Ascending aorta (tissue), 2 donors: ENCODE results near the gene DLG1. TPM values are rescaled to one million over a fixed set of nuclear protein-coding genes. Genes with fewer than 3 reads are reported as not detected.
"Not testable (repeated sequence)": the region's sequence is repeated elsewhere in the genome, so short reads cannot be mapped to it uniquely, and the experiment has no call there.

Experiments used
- DNase-seq, 2 donors: peaks; one replicate each; pipeline ENCODE4 v3.0.0-alpha.2; 2019; ENCODE audit warnings: low spot score in 2 of 2
- H3K27ac ChIP-seq, 2 donors: fragments of 200-600 bp; sonication (generic); one replicate each; pipeline ENCODE4 v1.5.1; 2016 to 2017; ENCODE audit warnings: mild to moderate bottlenecking in 1 of 2
- H3K27me3 ChIP-seq: fragments of 200-600 bp; sonication (generic); one replicate; pipeline ENCODE4 v1.5.1; 2017
- H3K36me3 ChIP-seq, 2 donors: fragments of 200-600 bp; sonication (generic); one replicate each; pipeline ENCODE4 v1.5.1; 2016
- H3K4me1 ChIP-seq, 2 donors: fragments of 200-600 bp; sonication (generic); one replicate each; pipeline ENCODE4 v1.5.1; 2016 to 2017; ENCODE audit warnings: mild to moderate bottlenecking in 1 of 2
- H3K4me3 ChIP-seq, 2 donors: fragments of 200-600 bp; sonication (generic); one replicate each; pipeline ENCODE4 v1.5.1; 2016 to 2017; ENCODE audit warnings: mild to moderate bottlenecking in 1 of 2
- H3K9me3 ChIP-seq, 2 donors: fragments of 200-600 bp; sonication (generic); one replicate each; pipeline ENCODE4 v1.5.1; 2016
- CTCF ChIP-seq, 3 experiments: fragments of 200-600 bp in 2 of 3; fragments of 450-650 bp in 1 of 3; sonication (generic) in 2 of 3; IDR thresholded peaks; one replicate each; pipeline ENCODE4 v1.5.1; 2016 to 2019; ENCODE audit warnings: antibody characterized with exemption in 3 of 3, mild to moderate bottlenecking in 1 of 3, moderate library complexity in 1 of 3
- intact Hi-C: fragments of 100-400 bp; cut with DNase I; formaldehyde crosslinking; loops from one replicate; pipeline ENCODE4 v1.15.1; 2023
- total RNA-seq: library from RNA; depleted of rRNA; stranded (reverse); fragments of >200 nt; gene quantifications from one replicate; pipeline ENCODE4 v1.1.0, GENCODE V29; 2016

DLG1 gene
- total RNA-seq, 1 donor from 2014 or later = 31.0 TPM

GRCh38 chr3:197212290-197212689, 86.1 kb downstream of the DLG1 start:
- H3K9me3 ChIP-seq = no peaks in the 10 kb centered on the region
- no peaks in the 10 kb centered on the region for H3K36me3 ChIP-seq
- no peak overlapping the region for H3K4me3 ChIP-seq
- peaks cover 3 to 15% of the 10 kb centered on the region in 2 donors for H3K4me1 ChIP-seq
- H3K27ac ChIP-seq = no peak overlapping the region
- no peak for TF ChIP-seq CTCF (IDR thresholded peaks at IDR 0.05)
- H3K27me3 ChIP-seq = no peaks in the 10 kb centered on the region
- intact Hi-C loops = no loop called here
- DNase-seq = no peak

- DNase-seq, H3K27me3 ChIP-seq, H3K9me3 ChIP-seq, H3K4me3 ChIP-seq, H3K36me3 ChIP-seq, H3K27ac ChIP-seq, intact Hi-C loops: not testable (repeated sequence)
- H3K4me1 ChIP-seq = peaks cover 3 to 13% of the 10 kb centered on the region in 2 donors
Measured at GRCh38 chr3:197211698-197212097, 86.7 kb downstream of the DLG1 start.

GRCh38 chr3:197209366-197210260, 88.8 kb downstream of the DLG1 start:
- DNase-seq = no peak
- Histone ChIP-seq H3K9me3 (no peaks in the 10 kb centered on the region), H3K36me3 (no peaks in the 10 kb centered on the region), H3K27ac (no peak overlapping the region), H3K4me3 (no peak overlapping the region), H3K4me1 (peaks cover 0 to 2% of the 10 kb centered on the region in 2 donors), H3K27me3 (no peaks in the 10 kb centered on the region)
- intact Hi-C loops = no loop called here
- TF ChIP-seq CTCF (IDR thresholded peaks at IDR 0.05) = no peak

- H3K27ac ChIP-seq = no peak overlapping the region
- no peak for DNase-seq
- TF ChIP-seq CTCF (IDR thresholded peaks at IDR 0.05) = no peak
- intact Hi-C loops = no loop called here
- H3K27me3 ChIP-seq = no peaks in the 10 kb centered on the region
- H3K4me1 ChIP-seq = peaks cover 0 to 6% of the 10 kb centered on the region in 2 donors
- no peaks in the 10 kb centered on the region for H3K9me3 ChIP-seq
- H3K4me3 ChIP-seq = no peak overlapping the region
- no peaks in the 10 kb centered on the region for H3K36me3 ChIP-seq
Measured at GRCh38 chr3:197206913-197207312, 91.5 kb downstream of the DLG1 start.

GRCh38 chr3:197205675-197206074, 92.7 kb downstream of the DLG1 start:
- DNase-seq = no peak
- Histone ChIP-seq H3K27ac (no peak overlapping the region), H3K27me3 (no peaks in the 10 kb centered on the region), H3K36me3 (no peaks in the 10 kb centered on the region), H3K4me1 (peaks cover 0 to 6% of the 10 kb centered on the region in 2 donors), H3K9me3 (no peaks in the 10 kb centered on the region), H3K4me3 (no peak overlapping the region)
- no peak for TF ChIP-seq CTCF (IDR thresholded peaks at IDR 0.05)
- intact Hi-C loops = no loop called here

GRCh38 chr3:197205265-197205664, 93.1 kb downstream of the DLG1 start:
- DNase-seq = no peak
- Histone ChIP-seq H3K27ac (no peak overlapping the region), H3K36me3 (no peaks in the 10 kb centered on the region), H3K4me3 (no peak overlapping the region), H3K4me1 (peaks cover 0 to 6% of the 10 kb centered on the region in 2 donors), H3K27me3 (no peaks in the 10 kb centered on the region), H3K9me3 (no peaks in the 10 kb centered on the region)
- TF ChIP-seq CTCF (IDR thresholded peaks at IDR 0.05) = no peak
- intact Hi-C loops = no loop called here
